ENCODE results near the gene PRTG. TPM values are rescaled to one million over a fixed set of nuclear protein-coding genes. Genes with fewer than 3 reads are reported as not detected.

PRTG gene
- total RNA-seq, 4 donors from 2014 or later, result 0.05 to 2.0 (median 0.65) TPM

GRCh38 chr15:55741833-55742497 lies 987 bp downstream of the PRTG start:
- H3K27ac ChIP-seq, result peak overlapping the region in 3 of 4 donors; percentile 48 to 63 (median 61)
- in situ Hi-C loops (cut with MboI; ENCODE audit: low sequenced_read_pairs in 4 of 4), result no loop called here
- no peaks in the 10 kb centered on the region for H3K9me3 ChIP-seq
- no peak for DNase-seq
- H3K27me3 ChIP-seq, result no peaks in the 10 kb centered on the region
- TF ChIP-seq, protein P1, sequence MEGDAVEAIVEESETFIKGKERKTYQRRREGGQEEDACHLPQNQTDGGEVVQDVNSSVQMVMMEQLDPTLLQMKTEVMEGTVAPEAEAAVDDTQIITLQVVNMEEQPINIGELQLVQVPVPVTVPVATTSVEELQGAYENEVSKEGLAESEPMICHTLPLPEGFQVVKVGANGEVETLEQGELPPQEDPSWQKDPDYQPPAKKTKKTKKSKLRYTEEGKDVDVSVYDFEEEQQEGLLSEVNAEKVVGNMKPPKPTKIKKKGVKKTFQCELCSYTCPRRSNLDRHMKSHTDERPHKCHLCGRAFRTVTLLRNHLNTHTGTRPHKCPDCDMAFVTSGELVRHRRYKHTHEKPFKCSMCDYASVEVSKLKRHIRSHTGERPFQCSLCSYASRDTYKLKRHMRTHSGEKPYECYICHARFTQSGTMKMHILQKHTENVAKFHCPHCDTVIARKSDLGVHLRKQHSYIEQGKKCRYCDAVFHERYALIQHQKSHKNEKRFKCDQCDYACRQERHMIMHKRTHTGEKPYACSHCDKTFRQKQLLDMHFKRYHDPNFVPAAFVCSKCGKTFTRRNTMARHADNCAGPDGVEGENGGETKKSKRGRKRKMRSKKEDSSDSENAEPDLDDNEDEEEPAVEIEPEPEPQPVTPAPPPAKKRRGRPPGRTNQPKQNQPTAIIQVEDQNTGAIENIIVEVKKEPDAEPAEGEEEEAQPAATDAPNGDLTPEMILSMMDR (IDR thresholded peaks at IDR 0.05 in 4 of 5, conservative IDR thresholded peaks at IDR 0.05 in 1 of 5), result no peak
- peaks cover 0 to 14% of the 10 kb centered on the region in 2 donors for H3K4me1 ChIP-seq
- H3K36me3 ChIP-seq, result no peaks in the 10 kb centered on the region
- ATAC-seq, result peak in 1 of 2 donors; percentile 18
- peak overlapping the region; percentile 69 to 80 (median 72) for H3K4me3 ChIP-seq
- intact Hi-C loops (cut with DNase I; ENCODE audit: low total_unique reads), result no loop called here

DNA sequence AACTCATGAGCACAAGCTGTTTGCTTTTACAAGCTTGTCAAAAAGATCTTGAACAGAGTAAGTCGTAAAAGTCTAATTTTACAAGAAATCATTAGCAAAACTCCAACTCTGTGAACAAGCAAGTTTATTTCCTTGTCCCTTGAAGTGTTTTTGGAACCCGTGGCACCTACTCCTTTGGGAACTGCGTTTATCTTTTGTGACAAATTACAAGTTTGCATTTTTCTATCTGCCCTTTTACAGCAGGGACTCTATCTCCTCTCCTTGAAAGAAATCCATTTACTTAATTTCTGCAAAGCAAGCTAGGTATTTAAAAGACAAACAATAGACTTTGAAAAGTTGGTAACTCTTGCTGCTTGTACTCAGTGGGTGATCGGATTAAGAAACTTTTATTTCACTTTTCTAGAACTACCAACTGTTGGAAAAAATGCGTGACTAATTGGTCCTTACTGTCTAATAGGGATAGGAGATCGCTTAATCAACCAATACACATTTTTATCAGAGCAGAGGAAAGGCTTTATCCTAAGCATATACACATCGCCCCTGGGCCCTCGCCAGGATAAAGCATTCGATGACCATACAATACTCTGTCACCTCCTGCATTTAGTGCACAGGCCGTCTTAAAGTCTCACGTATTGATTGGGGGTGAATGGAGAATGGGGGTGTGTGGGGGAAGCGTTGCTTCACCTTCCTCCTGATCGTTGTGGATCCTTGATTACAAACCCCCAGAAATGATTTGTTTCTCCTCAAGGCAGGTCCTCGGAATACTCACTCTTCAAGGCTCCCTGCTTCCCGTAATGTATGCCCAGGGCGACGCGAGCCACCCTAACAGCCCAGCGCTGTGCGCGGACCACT lies 1.7 kb downstream of the PRTG start:
- Histone ChIP-seq H3K4me1 (peaks cover 0 to 14% of the 10 kb centered on the region in 2 donors), H3K36me3 (no peaks in the 10 kb centered on the region), H3K27ac (no peak overlapping the region), H3K27me3 (no peaks in the 10 kb centered on the region), H3K9me3 (no peaks in the 10 kb centered on the region), H3K4me3 (peak overlapping the region; percentile 69 to 80 (median 72))
- TF ChIP-seq POLR2A (IDR thresholded peaks at IDR 0.05), result no peak
- TF ChIP-seq, protein P1 (IDR thresholded peaks at IDR 0.05 in 4 of 5, conservative IDR thresholded peaks at IDR 0.05 in 1 of 5), result no peak
- DNase-seq (no peak), ATAC-seq (no peak)
- in situ Hi-C loops (cut with MboI; ENCODE audit: low sequenced_read_pairs in 4 of 4) (no loop called here), intact Hi-C loops (cut with DNase I; ENCODE audit: low total_unique reads) (no loop called here)

- TF ChIP-seq POLR2A (IDR thresholded peaks at IDR 0.05), result no peak
- TF ChIP-seq, protein P1 (IDR thresholded peaks at IDR 0.05 in 4 of 5, conservative IDR thresholded peaks at IDR 0.05 in 1 of 5), result no peak
- no peak for DNase-seq
- ATAC-seq, result no peak
- H3K4me3 ChIP-seq, result no peak overlapping the region
- H3K27ac ChIP-seq, result no peak overlapping the region
- no peaks in the 10 kb centered on the region for H3K36me3 ChIP-seq
- no peaks in the 10 kb centered on the region for H3K9me3 ChIP-seq
- H3K27me3 ChIP-seq, result no peaks in the 10 kb centered on the region
- in situ Hi-C loops (cut with MboI; ENCODE audit: low sequenced_read_pairs in 4 of 4), result no loop called here
- H3K4me1 ChIP-seq, result peaks cover 0 to 14% of the 10 kb centered on the region in 2 donors
- intact Hi-C loops (cut with DNase I; ENCODE audit: low total_unique reads), result no loop called here
Observed at GRCh38 chr15:55740359-55740878, 2.5 kb downstream of the PRTG start.

- H3K36me3 ChIP-seq, result no peaks in the 10 kb centered on the region
- TF ChIP-seq, protein P1 (IDR thresholded peaks at IDR 0.05 in 4 of 5, conservative IDR thresholded peaks at IDR 0.05 in 1 of 5), result no peak
- no peak for TF ChIP-seq POLR2A (IDR thresholded peaks at IDR 0.05)
- no peak overlapping the region for H3K27ac ChIP-seq
- DNase-seq (no peak), ATAC-seq (no peak)
- peaks cover 0 to 14% of the 10 kb centered on the region in 2 donors for H3K4me1 ChIP-seq
- H3K9me3 ChIP-seq, result no peaks in the 10 kb centered on the region
- H3K4me3 ChIP-seq, result no peak overlapping the region
- in situ Hi-C loops (cut with MboI; ENCODE audit: low sequenced_read_pairs in 4 of 4), result no loop called here
- intact Hi-C loops (cut with DNase I; ENCODE audit: low total_unique reads), result no loop called here
- no peaks in the 10 kb centered on the region for H3K27me3 ChIP-seq
Observed at GRCh38 chr15:55739641-55740040, 3.3 kb downstream of the PRTG start.
